Loucy (cell line): ENCODE results near the gene RSRC1.

ENCODE experiments used
- H2AFZ ChIP-seq: fragments of 200-600 bp; sonication (generic); 2 replicates; pipeline ENCODE4 v1.6.0; 2016; ENCODE audit warnings: antibody characterized with exemption, mild to moderate bottlenecking, low read length, moderate library complexity
- H3F3A ChIP-seq: fragments of 200-600 bp; 2 replicates; pipeline ENCODE4 v1.6.0; 2016; ENCODE audit warnings: antibody characterized with exemption, low read depth, mild to moderate bottlenecking
- H3K27me3 ChIP-seq: fragments of 200-600 bp; sonication (generic); 2 replicates; pipeline ENCODE4 v1.6.1; 2014; ENCODE audit warnings: low read length, mild to moderate bottlenecking; ENCODE audit not compliant: insufficient read depth, poor library complexity, severe bottlenecking
- H3K36me3 ChIP-seq: fragments of 200-600 bp; sonication (generic); 2 replicates; pipeline ENCODE4 v1.6.1; 2016; ENCODE audit warnings: low read length; ENCODE audit not compliant: insufficient read depth
- H3K4me1 ChIP-seq: fragments of 200-600 bp; sonication (generic); 2 replicates; pipeline ENCODE4 v1.5.1; 2014; ENCODE audit warnings: low read length, mild to moderate bottlenecking; ENCODE audit not compliant: insufficient read depth, poor library complexity, severe bottlenecking
- H3K4me2 ChIP-seq: fragments of 200-600 bp; sonication (generic); 2 replicates; pipeline ENCODE4 v1.6.0; 2014; ENCODE audit warnings: antibody characterized with exemption, low read length, low read depth, mild to moderate bottlenecking; ENCODE audit not compliant: poor library complexity, severe bottlenecking
- H3K4me3 ChIP-seq: fragments of 200-600 bp; sonication (generic); 2 replicates; pipeline ENCODE4 v1.5.1; 2014; ENCODE audit warnings: low read length, mild to moderate bottlenecking, mixed read lengths; ENCODE audit not compliant: poor library complexity, severe bottlenecking
- H3K79me2 ChIP-seq: fragments of 200-600 bp; sonication (generic); 2 replicates; pipeline ENCODE4 v1.6.1; 2014; ENCODE audit warnings: low read length; ENCODE audit not compliant: insufficient read depth
- H3K9ac ChIP-seq: fragments of 200-600 bp; sonication (generic); 2 replicates; pipeline ENCODE4 v1.6.0; 2014; ENCODE audit warnings: mild to moderate bottlenecking, low read depth, low read length, moderate library complexity; ENCODE audit not compliant: poor library complexity, severe bottlenecking
- H3K9me2 ChIP-seq: fragments of 200-600 bp; sonication (generic); replicated peaks from 2 replicates; pipeline ENCODE4 v1.6.1; 2016; ENCODE audit warnings: low read depth, low read length, mixed read lengths
- H3K9me3 ChIP-seq: fragments of 200-600 bp; sonication (generic); 2 replicates; pipeline ENCODE4 v1.6.1; 2014; ENCODE audit warnings: mild to moderate bottlenecking, antibody characterized with exemption, low read length, low read depth; ENCODE audit not compliant: insufficient read depth
- H4K20me1 ChIP-seq: fragments of 200-600 bp; sonication (generic); 2 replicates; pipeline ENCODE4 v1.6.0; 2014; ENCODE audit warnings: antibody characterized with exemption, low read length, mild to moderate bottlenecking; ENCODE audit not compliant: insufficient read depth, poor library complexity, severe bottlenecking
- CTCF ChIP-seq: fragments of 200-600 bp; sonication (generic); conservative IDR thresholded peaks from 2 replicates; pipeline ENCODE4 v1.5.1; 2014; ENCODE audit warnings: mild to moderate bottlenecking, antibody characterized with exemption, low read length
- EZH2phosphoT487 ChIP-seq: fragments of 200-600 bp; IDR thresholded peaks from 2 replicates; pipeline ENCODE4 v1.6.1; 2018; ENCODE audit warnings: antibody characterized with exemption, mild to moderate bottlenecking, moderate library complexity, borderline replicate concordance

Gene RSRC1

GRCh38 chr3:158573714-158574113 lies 463.8 kb downstream of the RSRC1 start:
- TF ChIP-seq EZH2phosphoT487 (no peak), CTCF (no peak)
- H4K20me1 ChIP-seq, result no peaks in the 10 kb centered on the region
- H3K4me2 ChIP-seq, result no peak overlapping the region
- no peaks in the 10 kb centered on the region for H3K9me3 ChIP-seq
- no peaks in the 10 kb centered on the region for H3K36me3 ChIP-seq
- H3K4me1 ChIP-seq, result no peaks in the 10 kb centered on the region
- H3K9me2 ChIP-seq, result no peaks in the 10 kb centered on the region
- no peak overlapping the region for H2AFZ ChIP-seq
- H3K4me3 ChIP-seq, result no peak overlapping the region
- no peaks in the 10 kb centered on the region for H3K79me2 ChIP-seq
- H3K27me3 ChIP-seq, result no peaks in the 10 kb centered on the region
- H3K9ac ChIP-seq, result no peak overlapping the region
- no peaks in the 10 kb centered on the region for H3F3A ChIP-seq

- H3K27me3 ChIP-seq, result no peaks in the 10 kb centered on the region
- H3K4me1 ChIP-seq, result no peaks in the 10 kb centered on the region
- H3K9me3 ChIP-seq, result no peaks in the 10 kb centered on the region
- no peaks in the 10 kb centered on the region for H3K79me2 ChIP-seq
- H3K9ac ChIP-seq, result no peak overlapping the region
- H3K4me3 ChIP-seq, result no peak overlapping the region
- H3F3A ChIP-seq, result no peaks in the 10 kb centered on the region
- TF ChIP-seq EZH2phosphoT487 (no peak), CTCF (no peak)
- no peaks in the 10 kb centered on the region for H3K9me2 ChIP-seq
- no peaks in the 10 kb centered on the region for H3K36me3 ChIP-seq
- H4K20me1 ChIP-seq, result no peaks in the 10 kb centered on the region
- no peak overlapping the region for H3K4me2 ChIP-seq
- no peak overlapping the region for H2AFZ ChIP-seq
Observed at GRCh38 chr3:158574646-158575045, 464.8 kb downstream of the RSRC1 start.

DNA sequence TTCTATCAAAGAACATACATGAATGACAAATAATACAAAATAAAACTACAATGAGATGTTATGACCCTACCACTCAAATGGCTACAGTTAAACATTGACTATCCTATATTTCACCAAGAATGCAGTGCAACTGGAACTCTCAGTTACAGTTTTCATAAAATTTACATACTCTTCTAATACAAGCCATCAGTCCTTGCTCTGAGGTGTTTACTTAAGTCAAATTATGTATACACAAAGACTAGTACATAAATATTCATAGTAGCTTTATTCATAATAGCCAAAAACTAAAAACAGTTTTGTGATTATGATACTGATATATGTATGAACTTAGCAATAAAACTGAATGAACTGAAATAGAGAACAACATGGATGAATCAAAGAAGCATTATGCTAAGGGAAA lies 480.3 kb downstream of the RSRC1 start:
- Histone ChIP-seq H3K9me2 (no peaks in the 10 kb centered on the region), H3K36me3 (no peaks in the 10 kb centered on the region), H3K79me2 (no peaks in the 10 kb centered on the region), H3K27me3 (no peaks in the 10 kb centered on the region), H2AFZ (no peak overlapping the region), H3K9ac (no peak overlapping the region), H3F3A (no peaks in the 10 kb centered on the region), H4K20me1 (no peaks in the 10 kb centered on the region), H3K4me2 (no peak overlapping the region), H3K9me3 (no peaks in the 10 kb centered on the region), H3K4me3 (no peak overlapping the region), H3K4me1 (no peaks in the 10 kb centered on the region)
- no peak for TF ChIP-seq EZH2phosphoT487
- no peak for TF ChIP-seq CTCF
